HPDE6-E6E7 (cell line): ENCODE measurements around the gene RXRA.
A peak's percentile ranks its signal among the peaks of the same experiment; 100 is the strongest.

Experiments
- DNase-seq: peaks from one replicate; pipeline ENCODE4 v3.0.0; 2011; ENCODE audit warnings: missing footprints; ENCODE audit errors: extremely low spot score

RXRA gene

GRCh38 chr9:134433101-134433500, 106.8 kb downstream of the RXRA start:
- DNase-seq: peak; percentile 53

DNA sequence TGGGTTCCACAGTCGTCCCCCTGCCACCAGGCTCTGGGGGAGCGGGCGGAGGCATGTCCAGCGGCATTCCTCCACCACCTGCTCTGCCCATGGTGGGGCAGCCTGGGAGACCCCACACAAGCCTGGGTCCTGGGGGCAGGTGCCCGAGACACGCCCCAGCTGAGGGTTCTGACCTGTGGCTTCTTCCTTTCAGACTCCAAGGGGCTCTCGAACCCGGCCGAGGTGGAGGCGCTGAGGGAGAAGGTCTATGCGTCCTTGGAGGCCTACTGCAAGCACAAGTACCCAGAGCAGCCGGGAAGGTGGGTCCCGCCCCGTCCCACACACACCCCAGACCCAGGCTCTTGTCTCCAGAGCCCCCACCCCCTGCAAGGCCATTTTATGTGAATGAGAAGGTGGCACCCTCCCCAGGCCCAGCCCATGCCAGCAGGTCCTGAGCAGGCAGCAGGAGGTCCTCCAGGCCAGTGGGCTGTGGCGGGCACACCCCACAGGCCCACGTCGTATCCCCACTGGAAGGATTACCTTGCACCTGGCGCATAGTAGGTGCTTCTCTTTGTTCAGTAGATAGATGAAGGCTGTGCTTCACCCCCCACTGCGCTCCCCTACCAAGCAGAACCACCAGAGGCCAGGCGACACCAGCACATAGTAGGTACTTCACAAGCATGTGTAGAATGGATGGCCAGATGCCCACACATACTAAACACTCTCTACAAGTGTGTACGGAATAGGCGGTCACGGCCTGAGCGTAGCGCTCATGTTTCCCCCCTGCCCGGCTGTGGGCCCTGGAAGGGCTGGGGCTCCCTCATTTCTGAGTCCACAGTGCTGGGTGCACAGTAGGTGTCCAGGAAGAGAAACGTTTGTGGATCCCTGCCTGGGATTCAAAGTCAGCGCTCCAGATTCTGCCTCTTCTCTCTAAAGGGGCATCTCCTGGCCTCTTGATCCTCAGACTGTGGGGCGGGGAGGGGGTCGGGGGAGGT, 107.9 kb downstream of the RXRA start:
- DNase-seq: no peak

DNA sequence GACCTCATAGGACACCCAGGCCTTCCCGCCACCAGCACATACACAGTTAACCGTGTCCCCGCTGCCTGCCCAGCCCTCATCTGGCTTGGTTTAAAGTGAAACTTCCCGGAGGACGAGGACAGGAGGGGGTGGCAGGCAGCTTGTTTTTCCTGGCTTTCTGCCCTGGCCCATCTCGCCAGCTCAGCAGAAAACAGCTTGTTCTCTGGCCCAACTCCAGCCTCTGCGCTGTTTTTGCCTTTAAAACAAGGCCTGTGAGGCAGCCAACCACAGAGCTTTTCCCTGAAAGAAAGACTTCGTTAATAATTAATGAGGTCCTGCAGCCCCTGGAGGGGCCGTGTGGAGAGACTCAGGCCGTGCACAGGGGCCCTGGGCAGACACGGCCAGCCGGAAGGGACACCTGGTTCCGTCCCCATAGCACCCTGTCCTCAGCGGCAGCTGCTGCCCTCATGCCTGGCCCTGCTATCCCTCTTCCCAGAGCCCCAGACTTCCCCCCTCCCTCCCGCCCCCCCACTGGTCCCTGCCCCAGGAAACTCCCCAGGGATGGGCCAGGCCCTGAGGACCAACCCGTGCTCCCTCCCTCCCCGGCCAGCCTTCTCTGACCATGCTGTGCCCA, 108.7 kb downstream of the RXRA start:
- peak; percentile 64 for DNase-seq

GRCh38 chr9:134435550-134436378, 109.5 kb downstream of the RXRA start:
- DNase-seq: no peak

DNA sequence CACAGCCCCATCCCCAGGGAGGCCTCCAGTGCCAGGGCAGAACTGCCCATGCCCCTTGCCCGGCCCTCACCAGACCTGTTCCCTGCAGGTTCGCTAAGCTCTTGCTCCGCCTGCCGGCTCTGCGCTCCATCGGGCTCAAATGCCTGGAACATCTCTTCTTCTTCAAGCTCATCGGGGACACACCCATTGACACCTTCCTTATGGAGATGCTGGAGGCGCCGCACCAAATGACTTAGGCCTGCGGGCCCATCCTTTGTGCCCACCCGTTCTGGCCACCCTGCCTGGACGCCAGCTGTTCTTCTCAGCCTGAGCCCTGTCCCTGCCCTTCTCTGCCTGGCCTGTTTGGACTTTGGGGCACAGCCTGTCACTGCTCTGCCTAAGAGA, 110.1 kb downstream of the RXRA start:
- DNase-seq: no peak

GRCh38 chr9:134436911-134437310, 110.7 kb downstream of the RXRA start:
- no peak for DNase-seq

GRCh38 chr9:134437403-134438194, 111.3 kb downstream of the RXRA start:
- no peak for DNase-seq

DNA sequence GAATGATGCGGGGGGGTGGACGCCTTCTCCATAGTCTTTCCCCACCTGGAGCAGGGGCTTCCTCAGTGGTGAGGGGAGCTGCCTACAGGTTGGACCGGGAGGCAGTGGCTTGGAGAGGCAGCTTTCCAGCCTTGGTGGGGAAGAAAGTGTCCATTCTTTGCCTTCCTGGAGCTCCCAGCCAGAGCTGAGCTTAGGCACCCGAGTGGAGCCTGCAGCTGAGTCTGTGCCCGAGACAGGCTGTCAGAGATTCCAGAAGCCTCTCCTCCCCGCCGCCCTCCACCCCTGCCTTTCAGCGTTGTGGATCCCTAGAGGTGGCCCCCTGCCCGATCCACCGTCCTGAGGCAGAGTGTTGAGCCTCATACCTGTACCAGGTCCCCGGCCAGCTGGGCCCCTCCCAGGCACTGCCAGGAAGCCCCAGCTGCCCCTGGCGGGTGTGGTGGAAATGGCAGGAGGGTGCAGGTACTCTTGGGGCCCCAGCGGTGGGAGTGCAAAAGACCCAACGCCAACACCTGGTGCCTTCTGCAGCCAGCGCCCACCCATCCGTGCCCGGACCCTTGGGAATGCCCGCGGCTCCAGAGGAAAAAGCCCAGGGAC, 112.0 kb downstream of the RXRA start:
- DNase-seq: no peak

DNA sequence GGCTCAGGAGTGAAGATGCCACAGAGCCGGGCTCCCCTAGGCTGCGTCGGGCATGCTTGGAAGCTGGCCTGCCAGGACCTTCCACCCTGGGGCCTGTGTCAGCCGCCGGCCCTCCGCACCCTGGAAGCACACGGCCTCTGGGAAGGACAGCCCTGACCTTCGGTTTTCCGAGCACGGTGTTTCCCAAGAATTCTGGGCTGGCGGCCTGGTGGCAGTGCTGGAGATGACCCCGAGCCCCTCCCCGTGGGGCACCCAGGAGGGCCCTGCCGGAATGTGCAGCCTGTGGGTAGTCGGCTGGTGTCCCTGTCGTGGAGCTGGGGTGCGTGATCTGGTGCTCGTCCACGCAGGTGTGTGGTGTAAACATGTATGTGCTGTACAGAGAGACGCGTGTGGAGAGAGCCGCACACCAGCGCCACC, 113.1 kb downstream of the RXRA start:
- no peak for DNase-seq

- no peak for DNase-seq
Observed at GRCh38 chr9:134440636-134441226, 114.5 kb downstream of the RXRA start.

GRCh38 chr9:134441227-134442084, 115.2 kb downstream of the RXRA start:
- no peak for DNase-seq

DNA sequence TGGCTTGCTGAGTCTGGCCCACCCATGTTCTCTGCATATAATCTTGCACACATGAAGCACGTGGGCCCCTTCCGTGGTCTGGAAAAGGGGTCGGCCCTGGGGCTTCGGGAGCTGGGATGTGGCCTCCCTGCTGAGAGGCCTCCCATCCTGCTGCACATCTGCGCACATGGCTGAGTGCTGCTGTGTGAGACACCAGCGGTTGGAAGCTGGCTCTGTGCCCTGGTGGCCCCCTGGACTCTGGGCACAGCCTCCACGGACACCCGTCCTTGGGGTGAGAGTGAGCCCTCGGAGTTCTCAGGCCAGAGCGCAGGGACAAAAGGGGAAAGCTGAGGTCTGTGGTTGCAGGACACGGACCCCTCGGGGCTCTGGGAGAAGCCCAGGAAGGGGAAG, 115.8 kb downstream of the RXRA start:
- DNase-seq: no peak

GRCh38 chr9:134442486-134443173, 116.4 kb downstream of the RXRA start:
- DNase-seq: no peak

DNA sequence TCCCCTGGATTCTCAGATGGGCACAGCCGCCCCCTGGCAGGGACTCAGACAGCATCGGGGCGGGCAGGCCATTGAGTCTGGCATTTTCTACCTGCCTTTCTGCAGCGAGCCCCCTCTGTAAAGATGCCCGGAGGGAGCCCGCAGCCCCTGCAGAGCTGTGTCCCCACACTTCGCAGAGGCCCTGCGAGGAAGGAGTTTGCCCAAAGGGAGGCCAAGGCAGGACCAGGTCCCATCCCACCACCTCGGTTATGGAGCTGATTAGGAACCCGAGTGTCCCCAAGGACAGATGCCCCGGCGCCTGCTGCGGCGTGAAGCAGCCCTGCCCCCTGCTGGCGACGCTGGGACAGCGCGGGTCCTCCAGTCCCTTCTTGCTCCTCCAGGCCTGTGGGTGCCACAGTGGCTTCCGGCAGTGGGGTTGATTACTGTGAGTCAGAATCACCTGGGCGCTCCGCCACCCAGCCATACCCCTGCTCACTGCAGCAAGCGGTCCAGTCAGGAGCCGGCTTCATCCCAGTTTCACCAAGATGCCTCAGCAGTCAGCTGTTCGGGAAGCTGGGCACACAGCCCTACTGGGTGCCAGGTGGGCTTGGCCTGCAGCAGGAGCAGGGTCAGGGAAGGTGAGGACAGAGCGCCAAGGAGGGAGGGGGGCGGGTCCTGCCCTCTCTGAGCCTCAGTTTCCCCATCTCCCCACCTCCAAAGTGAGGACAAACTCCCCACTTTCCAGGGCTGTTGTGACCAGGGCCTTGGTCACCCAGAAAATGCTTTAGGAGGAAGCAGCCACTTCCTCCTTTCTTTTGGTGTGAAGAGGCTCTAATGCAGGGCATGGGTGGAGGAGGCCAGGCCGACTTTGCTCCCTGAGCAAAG, 117.2 kb downstream of the RXRA start:
- peak; percentile 97 for DNase-seq

DNA sequence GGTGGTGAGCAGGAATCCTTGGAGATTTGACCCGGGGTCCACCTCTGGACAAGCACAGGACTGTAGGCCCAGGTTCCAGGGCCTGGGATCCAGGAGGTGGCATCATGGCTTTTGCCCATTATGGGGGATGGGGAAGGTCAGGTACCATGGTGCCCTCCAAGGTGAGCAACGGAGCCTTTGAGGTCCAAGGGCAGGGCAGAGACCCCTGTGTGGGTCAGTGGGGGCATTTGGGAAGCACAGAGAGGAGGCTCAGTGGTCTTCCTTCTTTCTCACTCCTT, 117.7 kb downstream of the RXRA start:
- no peak for DNase-seq

- no peak for DNase-seq
Observed at GRCh38 chr9:134445000-134445399, 118.7 kb downstream of the RXRA start.

- DNase-seq: peak; percentile 79
Observed at GRCh38 chr9:134449180-134449916, 123.1 kb downstream of the RXRA start.
